OCI-LY1 (cell line): Measurements from ENCODE around the gene ADARB2.
"Not testable (repeated sequence)": the region's sequence is repeated elsewhere in the genome, so short reads cannot be mapped to it uniquely, and the experiment has no call there.

Experiments used
- EZH2 ChIP-seq: fragments of 200-600 bp; sonication (generic), shearing (Covaris generic); IDR thresholded peaks from 2 replicates; pipeline ENCODE4 v1.8.0; 2017; ENCODE audit warnings: borderline replicate concordance, mixed run types, mild to moderate bottlenecking, antibody characterized with exemption, low read length, moderate library complexity, mixed read lengths
- TF ChIP-seq, protein P1 (sequence below): fragments of 200-600 bp; sonication (generic), shearing (Covaris generic); IDR thresholded peaks from 2 replicates; pipeline ENCODE4 v1.5.1; 2017; ENCODE audit warnings: mild to moderate bottlenecking, antibody characterized with exemption, low read length, moderate library complexity, mixed read lengths

DNA sequence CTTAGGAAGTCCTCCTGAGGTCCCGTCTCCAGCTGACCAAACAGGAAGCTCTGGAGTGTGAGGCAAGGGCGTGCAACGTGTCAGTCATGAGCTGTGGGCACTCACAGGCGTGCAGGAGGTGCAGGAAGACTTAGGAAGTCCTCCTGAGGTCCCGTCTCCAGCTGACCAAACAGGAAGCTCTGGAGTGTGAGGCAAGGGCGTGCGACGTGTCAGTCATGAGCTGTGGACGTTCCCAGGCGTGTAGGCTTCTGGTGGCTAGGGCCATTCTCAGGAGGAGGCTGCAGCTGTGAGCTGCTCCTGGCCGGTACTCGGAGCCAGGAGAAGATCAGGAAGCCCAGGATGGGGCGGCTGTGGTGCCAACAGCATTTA, 489.1 kb downstream of the ADARB2 start:
- TF ChIP-seq, protein P1, sequence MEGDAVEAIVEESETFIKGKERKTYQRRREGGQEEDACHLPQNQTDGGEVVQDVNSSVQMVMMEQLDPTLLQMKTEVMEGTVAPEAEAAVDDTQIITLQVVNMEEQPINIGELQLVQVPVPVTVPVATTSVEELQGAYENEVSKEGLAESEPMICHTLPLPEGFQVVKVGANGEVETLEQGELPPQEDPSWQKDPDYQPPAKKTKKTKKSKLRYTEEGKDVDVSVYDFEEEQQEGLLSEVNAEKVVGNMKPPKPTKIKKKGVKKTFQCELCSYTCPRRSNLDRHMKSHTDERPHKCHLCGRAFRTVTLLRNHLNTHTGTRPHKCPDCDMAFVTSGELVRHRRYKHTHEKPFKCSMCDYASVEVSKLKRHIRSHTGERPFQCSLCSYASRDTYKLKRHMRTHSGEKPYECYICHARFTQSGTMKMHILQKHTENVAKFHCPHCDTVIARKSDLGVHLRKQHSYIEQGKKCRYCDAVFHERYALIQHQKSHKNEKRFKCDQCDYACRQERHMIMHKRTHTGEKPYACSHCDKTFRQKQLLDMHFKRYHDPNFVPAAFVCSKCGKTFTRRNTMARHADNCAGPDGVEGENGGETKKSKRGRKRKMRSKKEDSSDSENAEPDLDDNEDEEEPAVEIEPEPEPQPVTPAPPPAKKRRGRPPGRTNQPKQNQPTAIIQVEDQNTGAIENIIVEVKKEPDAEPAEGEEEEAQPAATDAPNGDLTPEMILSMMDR = not testable (repeated sequence)
- TF ChIP-seq EZH2 = not testable (repeated sequence)
